Mammary epithelial cell (primary cell): ENCODE results near the gene DEFB123.

Experiments
- CTCF ChIP-seq, 2 donors: IDR thresholded peaks in 1 of 2; conservative IDR thresholded peaks in 1 of 2; 2 replicates each; pipeline ENCODE4 v1.5.1; 2011 to 2012; ENCODE audit warnings: inconsistent platforms in 2 of 2, low read length in 2 of 2, mild to moderate bottlenecking in 2 of 2, control low read depth in 1 of 2, low read depth in 1 of 2; ENCODE audit not compliant: insufficient read depth in 1 of 2; ENCODE audit errors: extremely low read depth in 1 of 2
- EZH2 ChIP-seq: IDR thresholded peaks from 2 replicates; pipeline ENCODE4 v1.6.1; 2012; ENCODE audit warnings: low read length, inconsistent platforms, borderline replicate concordance

GRCh38 chr20:31474097-31474436 lies 33.6 kb downstream of the DEFB123 start:
- TF ChIP-seq EZH2 (no peak), CTCF (conservative IDR thresholded peaks at IDR 0.05 in 1 of 2, IDR thresholded peaks at IDR 0.05 in 1 of 2; ENCODE audit: extremely low read depth in 1 of 2, insufficient read depth in 1 of 2, low read depth in 1 of 2, low read length in 2 of 2) (no peak)
